ENCODE results near the gene SLC51B.

SLC51B gene

GRCh38 chr15:65069179-65069578, 24.0 kb downstream of the SLC51B start:
- Histone ChIP-seq H3K9me3 (ENCODE audit: insufficient read depth, low read length) (no peaks in the 10 kb centered on the region), H3K4me2 (ENCODE audit: low read length) (no peak overlapping the region), H3K4me3 (ENCODE audit: low read length) (no peak overlapping the region), H3K4me1 (ENCODE audit: low read length) (peaks cover 3% of the 10 kb centered on the region), H3K9ac (ENCODE audit: low read length) (no peak overlapping the region), H3K27me3 (ENCODE audit: low read depth, low read length) (0 out of 2 replicates have a peak, but pooled peaks cover 9% of the 10 kb centered on the region), H2AFZ (ENCODE audit: low read depth, low read length) (no peak overlapping the region), H4K20me1 (ENCODE audit: insufficient read depth, low read length) (no peaks in the 10 kb centered on the region), H3K36me3 (replicated peaks; ENCODE audit: low read depth, low read length) (no peaks in the 10 kb centered on the region), H3K79me2 (ENCODE audit: low read length) (no peaks in the 10 kb centered on the region), H3K27ac (ENCODE audit: low read length) (no peak overlapping the region)
- TF ChIP-seq, protein P1, sequence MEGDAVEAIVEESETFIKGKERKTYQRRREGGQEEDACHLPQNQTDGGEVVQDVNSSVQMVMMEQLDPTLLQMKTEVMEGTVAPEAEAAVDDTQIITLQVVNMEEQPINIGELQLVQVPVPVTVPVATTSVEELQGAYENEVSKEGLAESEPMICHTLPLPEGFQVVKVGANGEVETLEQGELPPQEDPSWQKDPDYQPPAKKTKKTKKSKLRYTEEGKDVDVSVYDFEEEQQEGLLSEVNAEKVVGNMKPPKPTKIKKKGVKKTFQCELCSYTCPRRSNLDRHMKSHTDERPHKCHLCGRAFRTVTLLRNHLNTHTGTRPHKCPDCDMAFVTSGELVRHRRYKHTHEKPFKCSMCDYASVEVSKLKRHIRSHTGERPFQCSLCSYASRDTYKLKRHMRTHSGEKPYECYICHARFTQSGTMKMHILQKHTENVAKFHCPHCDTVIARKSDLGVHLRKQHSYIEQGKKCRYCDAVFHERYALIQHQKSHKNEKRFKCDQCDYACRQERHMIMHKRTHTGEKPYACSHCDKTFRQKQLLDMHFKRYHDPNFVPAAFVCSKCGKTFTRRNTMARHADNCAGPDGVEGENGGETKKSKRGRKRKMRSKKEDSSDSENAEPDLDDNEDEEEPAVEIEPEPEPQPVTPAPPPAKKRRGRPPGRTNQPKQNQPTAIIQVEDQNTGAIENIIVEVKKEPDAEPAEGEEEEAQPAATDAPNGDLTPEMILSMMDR (IDR thresholded peaks at IDR 0.05; ENCODE audit: low read depth, low read length), result no peak
- TF ChIP-seq EZH2phosphoT487 (IDR thresholded peaks at IDR 0.05; ENCODE audit: low read depth), result no peak

DNA sequence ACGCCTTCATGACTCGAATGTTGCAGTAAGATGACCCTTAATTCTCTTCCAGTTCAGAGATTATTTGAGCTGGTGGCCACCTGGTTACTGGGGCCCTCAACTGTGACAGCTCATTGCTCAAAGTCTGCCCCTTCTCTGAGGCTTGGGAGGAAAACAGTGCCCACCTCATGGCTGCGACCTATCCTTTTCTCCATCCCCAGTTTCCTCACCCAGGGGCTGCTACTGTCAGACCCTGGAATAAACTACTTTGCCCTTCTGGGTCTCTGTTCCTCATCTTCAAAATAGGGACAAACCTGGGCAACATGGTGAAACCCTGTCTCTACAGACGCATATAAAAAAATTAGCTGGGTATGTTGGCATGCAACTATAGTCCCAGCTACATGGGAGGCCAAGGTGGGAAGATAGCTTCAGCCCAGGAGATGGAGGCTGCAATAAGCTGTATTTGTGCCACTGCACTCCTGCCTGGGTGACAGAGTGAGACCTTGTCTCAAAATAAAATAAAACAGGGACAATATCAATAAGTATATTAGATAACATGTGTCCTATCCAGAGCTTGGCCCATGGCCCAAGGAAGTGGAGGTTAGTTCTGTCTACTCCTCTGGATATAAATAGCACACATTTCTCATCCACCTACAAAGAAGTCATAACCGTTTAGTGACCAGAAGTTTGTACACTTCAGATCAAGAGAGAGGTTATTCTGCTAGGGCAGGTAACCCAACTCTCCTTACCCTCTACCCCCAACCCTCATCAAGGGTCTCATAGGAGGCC, 24.8 kb downstream of the SLC51B start:
- no peak overlapping the region for H2AFZ ChIP-seq (ENCODE audit: low read depth, low read length)
- no peak for TF ChIP-seq EZH2phosphoT487 (IDR thresholded peaks at IDR 0.05; ENCODE audit: low read depth)
- TF ChIP-seq, protein P1 (IDR thresholded peaks at IDR 0.05; ENCODE audit: low read depth, low read length), result no peak
- no peaks in the 10 kb centered on the region for H3K79me2 ChIP-seq (ENCODE audit: low read length)
- H3K9me3 ChIP-seq (ENCODE audit: insufficient read depth, low read length), result no peaks in the 10 kb centered on the region
- no peak overlapping the region for H3K9ac ChIP-seq (ENCODE audit: low read length)
- H3K27me3 ChIP-seq (ENCODE audit: low read depth, low read length), result 0 out of 2 replicates have a peak, but pooled peaks cover 9% of the 10 kb centered on the region
- H3K4me2 ChIP-seq (ENCODE audit: low read length), result no peak overlapping the region
- no peak overlapping the region for H3K27ac ChIP-seq (ENCODE audit: low read length)
- H4K20me1 ChIP-seq (ENCODE audit: insufficient read depth, low read length), result no peaks in the 10 kb centered on the region
- peaks cover 7% of the 10 kb centered on the region for H3K4me1 ChIP-seq (ENCODE audit: low read length)
- no peaks in the 10 kb centered on the region for H3K36me3 ChIP-seq (replicated peaks; ENCODE audit: low read depth, low read length)
- no peak overlapping the region for H3K4me3 ChIP-seq (ENCODE audit: low read length)

DNA sequence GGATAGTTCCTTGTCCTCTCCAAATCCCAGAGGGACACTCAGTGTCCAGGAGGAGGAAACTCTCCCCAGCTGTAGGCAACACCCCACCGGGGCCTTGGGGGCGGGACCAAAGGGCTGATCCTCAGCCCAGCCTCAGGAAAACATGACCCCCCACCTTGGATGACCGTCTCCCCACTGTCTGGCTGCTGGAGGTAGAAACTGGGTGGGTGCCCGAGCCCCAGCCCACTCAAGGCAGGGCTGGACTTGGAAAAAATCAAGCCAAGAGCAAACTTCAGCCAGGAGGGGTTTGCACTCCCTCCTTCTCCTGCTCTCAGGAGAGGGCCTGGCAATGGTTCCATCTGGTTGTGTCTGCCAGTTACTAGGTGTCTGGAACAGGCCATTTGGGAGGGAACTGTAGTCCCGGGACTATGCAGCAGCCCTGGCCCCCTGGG, 26.2 kb downstream of the SLC51B start:
- Histone ChIP-seq H3K27me3 (ENCODE audit: low read depth, low read length) (0 out of 2 replicates have a peak, but pooled peaks cover 5% of the 10 kb centered on the region), H3K79me2 (ENCODE audit: low read length) (no peaks in the 10 kb centered on the region), H3K36me3 (replicated peaks; ENCODE audit: low read depth, low read length) (no peaks in the 10 kb centered on the region), H3K27ac (ENCODE audit: low read length) (no peak overlapping the region), H4K20me1 (ENCODE audit: insufficient read depth, low read length) (no peaks in the 10 kb centered on the region), H3K4me1 (ENCODE audit: low read length) (peaks cover 7% of the 10 kb centered on the region), H2AFZ (ENCODE audit: low read depth, low read length) (no peak overlapping the region), H3K4me3 (ENCODE audit: low read length) (no peak overlapping the region), H3K4me2 (ENCODE audit: low read length) (no peak overlapping the region), H3K9me3 (ENCODE audit: insufficient read depth, low read length) (no peaks in the 10 kb centered on the region), H3K9ac (ENCODE audit: low read length) (no peak overlapping the region)
- no peak for TF ChIP-seq EZH2phosphoT487 (IDR thresholded peaks at IDR 0.05; ENCODE audit: low read depth)
- TF ChIP-seq, protein P1 (IDR thresholded peaks at IDR 0.05; ENCODE audit: low read depth, low read length), result no peak

DNA sequence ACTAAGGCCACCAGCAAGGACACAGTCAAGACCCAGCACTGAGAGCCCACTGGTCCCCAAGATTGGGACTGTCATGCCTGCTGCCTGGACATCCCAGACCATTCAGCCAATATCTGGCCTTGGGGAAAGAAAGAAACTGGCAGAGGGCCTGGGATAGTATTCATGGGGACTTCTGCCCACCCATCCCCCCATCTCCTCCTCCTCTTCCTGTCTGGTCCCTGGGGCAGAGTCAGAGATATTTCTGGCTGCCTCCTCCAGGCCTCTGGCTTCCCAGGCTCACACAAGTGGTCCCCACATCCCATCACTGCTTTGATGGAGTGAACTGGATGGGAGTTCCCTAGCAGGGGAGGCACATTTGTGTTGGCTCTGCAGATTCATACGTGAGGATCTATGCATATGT, 26.8 kb downstream of the SLC51B start:
- Histone ChIP-seq H3K9me3 (ENCODE audit: insufficient read depth, low read length) (no peaks in the 10 kb centered on the region), H3K36me3 (replicated peaks; ENCODE audit: low read depth, low read length) (no peaks in the 10 kb centered on the region), H3K27ac (ENCODE audit: low read length) (no peak overlapping the region), H2AFZ (ENCODE audit: low read depth, low read length) (no peak overlapping the region), H3K9ac (ENCODE audit: low read length) (no peak overlapping the region), H3K79me2 (ENCODE audit: low read length) (no peaks in the 10 kb centered on the region), H3K27me3 (ENCODE audit: low read depth, low read length) (no peaks in the 10 kb centered on the region), H3K4me3 (ENCODE audit: low read length) (no peak overlapping the region), H3K4me2 (ENCODE audit: low read length) (no peak overlapping the region), H4K20me1 (ENCODE audit: insufficient read depth, low read length) (no peaks in the 10 kb centered on the region), H3K4me1 (ENCODE audit: low read length) (peaks cover 7% of the 10 kb centered on the region)
- TF ChIP-seq, protein P1 (IDR thresholded peaks at IDR 0.05; ENCODE audit: low read depth, low read length), result no peak
- no peak for TF ChIP-seq EZH2phosphoT487 (IDR thresholded peaks at IDR 0.05; ENCODE audit: low read depth)
